HEK293T (cell line): Measurements from ENCODE around the gene POLR2A.

Experiments used
- ARNT ChIP-seq: fragments of 450-650 bp; IDR thresholded peaks from 2 replicates; pipeline ENCODE4 v1.6.1; 2017; ENCODE audit warnings: mild to moderate bottlenecking
- BHLHE40 ChIP-seq: fragments of 450-650 bp; IDR thresholded peaks from 2 replicates; pipeline ENCODE4 v1.6.1; 2016; ENCODE audit warnings: mild to moderate bottlenecking, moderate library complexity, borderline replicate concordance
- CTBP1 ChIP-seq: fragments of 450-650 bp; IDR thresholded peaks from 2 replicates; pipeline ENCODE4 v1.6.1; 2016; ENCODE audit warnings: borderline replicate concordance
- ELF4 ChIP-seq: fragments of 450-650 bp; IDR thresholded peaks from 2 replicates; pipeline ENCODE4 v1.6.1; 2017; ENCODE audit warnings: antibody characterized with exemption
- FOXA1 ChIP-seq: fragments of 450-650 bp; IDR thresholded peaks from 2 replicates; pipeline ENCODE4 v1.6.1; 2016; ENCODE audit warnings: mild to moderate bottlenecking
- FOXK2 ChIP-seq: fragments of 450-650 bp; IDR thresholded peaks from 2 replicates; pipeline ENCODE4 v1.6.1; 2016; ENCODE audit warnings: mild to moderate bottlenecking
- FOXM1 ChIP-seq: fragments of 450-650 bp; IDR thresholded peaks from 2 replicates; pipeline ENCODE4 v1.6.1; 2017; ENCODE audit warnings: mild to moderate bottlenecking, borderline replicate concordance
- LEF1 ChIP-seq: fragments of 450-650 bp; IDR thresholded peaks from 2 replicates; pipeline ENCODE4 v1.6.1; 2017; ENCODE audit warnings: mild to moderate bottlenecking, borderline replicate concordance
- NFRKB ChIP-seq: fragments of 450-650 bp; IDR thresholded peaks from 2 replicates; pipeline ENCODE4 v1.6.1; 2016; ENCODE audit warnings: mild to moderate bottlenecking, moderate library complexity
- SP1 ChIP-seq: fragments of 450-650 bp; IDR thresholded peaks from 2 replicates; pipeline ENCODE4 v1.6.1; 2017
- SUZ12 ChIP-seq: fragments of 450-650 bp; IDR thresholded peaks from 2 replicates; pipeline ENCODE4 v1.6.1; 2016; ENCODE audit warnings: mild to moderate bottlenecking
- TARDBP ChIP-seq: fragments of 450-650 bp; IDR thresholded peaks from 2 replicates; pipeline ENCODE4 v1.6.1; 2016

- TF ChIP-seq SP1, result no peak
- no peak for TF ChIP-seq SUZ12
- no peak for TF ChIP-seq ARNT
- no peak for TF ChIP-seq FOXM1
- TF ChIP-seq BHLHE40, result no peak
- no peak for TF ChIP-seq ELF4
- TF ChIP-seq TARDBP, result no peak
- TF ChIP-seq NFRKB, result no peak
- no peak for TF ChIP-seq CTBP1
- no peak for TF ChIP-seq FOXK2
- TF ChIP-seq LEF1, result no peak
- no peak for TF ChIP-seq FOXA1
Measured at GRCh38 chr17:7467498-7467897, 16.7 kb upstream of the POLR2A start.
